Left lung (tissue), 10 donors: ENCODE data around the gene ZNF487. TPM values are rescaled to one million over a fixed set of nuclear protein-coding genes. Genes with fewer than 3 reads are reported as not detected.
A peak's percentile ranks its signal among the peaks of the same experiment; 100 is the strongest.

Experiments used
- ATAC-seq: fragments of 200-7000 bp; cut with Tn5 transposase; one replicate; pipeline ENCODE4 v1.9.1; 2020; ENCODE audit warnings: moderate library complexity
- DNase-seq, 4 donors: peaks; one replicate each; pipeline ENCODE4 v3.0.0-alpha.2; 2013 to 2020
- H3K27ac ChIP-seq, 2 donors: fragments of 200-600 bp; sonication (generic) in 1 of 2; one replicate each; pipeline versions ENCODE4 v1.5.0 to v1.8.0; 2020 to 2021
- H3K27me3 ChIP-seq, 2 donors: fragments of 200-600 bp; sonication (generic) in 1 of 2; one replicate each; pipeline versions ENCODE4 v1.5.0 to v1.8.0; 2020 to 2021
- H3K36me3 ChIP-seq, 2 donors: fragments of 200-600 bp; sonication (generic) in 1 of 2; one replicate each; pipeline versions ENCODE4 v1.5.0 to v1.8.0; 2020 to 2021
- H3K4me1 ChIP-seq, 2 donors: fragments of 200-600 bp; one replicate each; pipeline ENCODE4 v1.8.0; 2021
- H3K4me3 ChIP-seq, 2 donors: fragments of 200-600 bp; sonication (generic) in 1 of 2; one replicate each; pipeline versions ENCODE4 v1.5.0 to v1.8.0; 2020 to 2021; ENCODE audit warnings: mild to moderate bottlenecking in 1 of 2
- H3K9me3 ChIP-seq, 2 donors: fragments of 200-600 bp; sonication (generic) in 1 of 2; one replicate each; pipeline versions ENCODE4 v1.5.0 to v1.8.0; 2020 to 2021
- intact Hi-C, 2 donors: fragments of 100-400 bp; cut with DNase I; formaldehyde crosslinking; loops; one replicate each; pipeline versions ENCODE4 v1.11.2 to v1.14.2; 2022
- polyA plus RNA-seq, 6 donors: library from polyadenylated mRNA; unstranded; fragments of 120-200 nt; gene quantifications; one replicate each; pipeline ENCODE4 v1.2.1, GENCODE V29; 2013; ENCODE audit not compliant: insufficient read length in 6 of 6
- total RNA-seq, 2 donors: library from RNA; stranded (reverse); fragmentation: NEBNext Ultra II Directional; extraction: Animal tissue kit (Norgen Biotek cat#: 25700); gene quantifications; one replicate each; pipeline ENCODE4 v1.2.1, GENCODE V29; 2021
- TF ChIP-seq, protein P1 (sequence below), 2 donors: fragments of 200-600 bp; sonication (generic) in 1 of 2; IDR thresholded peaks; one replicate each; pipeline versions ENCODE4 v1.5.0 to v1.8.0; 2021; ENCODE audit warnings: antibody characterized with exemption in 2 of 2
- donor health status: DM: no; HTN: yes; CAD: no.
- donor health status: DM: no; HTN: no; CAD: no.

ZNF487 gene
- total and polyA plus RNA-seq, 8 donors, result 4.4 to 11.3 (median 9.4) TPM

DNA sequence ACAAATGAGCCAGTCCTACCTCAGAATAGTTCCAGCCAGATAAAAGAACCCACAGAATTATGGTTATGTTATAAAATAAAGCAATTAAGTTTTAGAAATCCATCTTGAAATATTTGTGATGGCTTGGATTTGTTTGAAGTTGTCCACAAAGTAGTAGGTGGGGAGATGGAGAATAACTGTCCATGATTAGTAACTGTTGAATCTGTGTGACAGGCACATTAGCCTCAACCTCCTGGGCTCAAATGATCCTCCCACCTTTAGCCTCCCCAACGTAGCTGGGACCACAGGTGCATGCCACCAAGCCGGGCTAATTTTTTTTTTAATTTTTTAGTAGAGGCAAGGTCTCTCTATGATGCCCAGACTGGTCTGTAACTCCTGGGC, 38.0 kb upstream of the ZNF487 start:
- peaks cover 35 to 91% of the 10 kb centered on the region in 2 donors for H3K4me1 ChIP-seq

DNA sequence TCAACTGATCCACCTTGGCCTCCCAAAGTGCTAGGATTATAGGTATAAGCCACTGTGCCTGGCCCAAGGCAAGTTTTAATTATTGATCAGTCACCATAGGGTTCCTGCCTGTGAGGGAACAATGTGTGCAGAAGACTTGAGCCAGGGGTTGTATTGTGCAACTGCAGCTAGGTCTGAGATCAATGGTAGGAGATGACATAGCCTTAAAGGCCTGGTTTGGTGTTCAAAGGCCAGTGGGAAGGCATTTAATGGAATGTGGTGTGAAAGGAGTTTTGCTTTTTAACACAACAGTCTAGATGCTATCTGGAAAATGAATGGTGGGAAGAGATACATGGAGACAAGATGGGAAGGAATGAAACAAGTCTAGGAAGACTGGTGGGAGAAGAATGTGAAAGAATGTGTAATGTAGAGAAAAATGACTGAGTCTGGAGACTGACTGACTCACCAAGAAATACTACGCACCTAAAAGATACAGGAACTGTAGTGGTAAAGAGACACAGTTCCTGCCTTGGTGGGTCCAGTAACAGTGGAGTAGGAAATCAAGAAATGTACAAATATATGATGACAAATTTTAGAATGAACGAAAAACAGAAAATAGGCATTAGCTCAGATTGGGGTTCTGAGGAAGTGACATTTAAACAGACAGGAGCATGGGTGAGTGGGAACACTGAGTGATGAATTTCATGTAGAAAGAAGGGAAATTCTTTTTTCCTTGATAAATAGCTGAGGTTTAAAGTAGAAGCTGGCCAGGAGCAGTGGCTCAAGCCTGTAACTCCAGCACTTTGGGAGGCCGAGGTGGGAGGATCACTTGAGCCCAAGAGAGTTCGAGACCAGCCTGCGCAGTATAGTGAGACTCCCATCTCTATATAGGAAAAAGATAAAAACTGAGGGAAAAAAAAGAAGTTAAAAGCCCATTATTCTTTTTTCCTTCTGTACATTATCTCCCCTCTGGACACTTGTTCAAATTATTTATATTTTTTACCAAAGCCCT, 37.3 kb upstream of the ZNF487 start:
- DNase-seq (no peak), ATAC-seq (no peak)
- H3K4me3 ChIP-seq, result no peak overlapping the region
- peaks cover 39 to 91% of the 10 kb centered on the region in 2 donors for H3K4me1 ChIP-seq
- intact Hi-C loops, result loop anchor here in 1 of 2 donors (5.0 kb wide), 1 partner anchor 38 kb away; the partner anchor contains the start of gene ZNF487
- TF ChIP-seq, protein P1, sequence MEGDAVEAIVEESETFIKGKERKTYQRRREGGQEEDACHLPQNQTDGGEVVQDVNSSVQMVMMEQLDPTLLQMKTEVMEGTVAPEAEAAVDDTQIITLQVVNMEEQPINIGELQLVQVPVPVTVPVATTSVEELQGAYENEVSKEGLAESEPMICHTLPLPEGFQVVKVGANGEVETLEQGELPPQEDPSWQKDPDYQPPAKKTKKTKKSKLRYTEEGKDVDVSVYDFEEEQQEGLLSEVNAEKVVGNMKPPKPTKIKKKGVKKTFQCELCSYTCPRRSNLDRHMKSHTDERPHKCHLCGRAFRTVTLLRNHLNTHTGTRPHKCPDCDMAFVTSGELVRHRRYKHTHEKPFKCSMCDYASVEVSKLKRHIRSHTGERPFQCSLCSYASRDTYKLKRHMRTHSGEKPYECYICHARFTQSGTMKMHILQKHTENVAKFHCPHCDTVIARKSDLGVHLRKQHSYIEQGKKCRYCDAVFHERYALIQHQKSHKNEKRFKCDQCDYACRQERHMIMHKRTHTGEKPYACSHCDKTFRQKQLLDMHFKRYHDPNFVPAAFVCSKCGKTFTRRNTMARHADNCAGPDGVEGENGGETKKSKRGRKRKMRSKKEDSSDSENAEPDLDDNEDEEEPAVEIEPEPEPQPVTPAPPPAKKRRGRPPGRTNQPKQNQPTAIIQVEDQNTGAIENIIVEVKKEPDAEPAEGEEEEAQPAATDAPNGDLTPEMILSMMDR (IDR thresholded peaks at IDR 0.05), result no peak
- H3K27me3 ChIP-seq, result no peaks in the 10 kb centered on the region
- H3K36me3 ChIP-seq, result peaks cover 0 to 20% of the 10 kb centered on the region in 2 donors
- no peaks in the 10 kb centered on the region for H3K9me3 ChIP-seq
- H3K27ac ChIP-seq, result peak overlapping the region in 1 of 2 donors; percentile 14

More for the DNA sequence above, 38.0 kb upstream of the ZNF487 start:
- Histone ChIP-seq H3K4me3 (no peak overlapping the region), H3K27me3 (no peaks in the 10 kb centered on the region), H3K9me3 (no peaks in the 10 kb centered on the region), H3K27ac (peak overlapping the region in 1 of 2 donors; percentile 98), H3K36me3 (peaks cover 0 to 27% of the 10 kb centered on the region in 2 donors)
- intact Hi-C loops, result loop anchor here in 1 of 2 donors (5.0 kb wide), 1 partner anchor 38 kb away; the partner anchor contains the start of gene ZNF487
- TF ChIP-seq, protein P1 (IDR thresholded peaks at IDR 0.05), result no peak
- ATAC-seq (no peak), DNase-seq (no peak)

DNA sequence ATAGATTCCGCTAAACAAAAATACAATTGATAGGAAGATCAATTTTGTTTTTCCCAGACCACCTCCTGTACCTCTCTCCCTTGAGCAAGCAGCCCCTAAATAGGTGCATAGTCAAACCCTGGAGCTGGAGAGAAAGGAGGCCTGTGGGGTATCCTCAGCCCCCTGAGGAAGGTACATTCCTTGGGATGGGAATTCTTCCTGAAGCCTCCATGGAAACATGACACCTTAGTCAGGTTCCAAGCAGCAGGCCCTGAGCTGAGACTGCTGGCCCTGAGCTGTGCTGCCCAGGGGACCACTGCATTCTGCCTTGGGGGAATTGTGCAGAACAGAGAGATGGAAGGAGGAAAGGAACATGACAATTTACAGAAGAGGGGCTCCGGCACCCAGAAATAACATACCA, 35.3 kb upstream of the ZNF487 start:
- no peaks in the 10 kb centered on the region for H3K27me3 ChIP-seq
- ATAC-seq (no peak), DNase-seq (no peak)
- peaks cover 0 to 18% of the 10 kb centered on the region in 2 donors for H3K36me3 ChIP-seq
- TF ChIP-seq, protein P1 (IDR thresholded peaks at IDR 0.05), result no peak
- intact Hi-C loops, result no loop called here
- H3K4me3 ChIP-seq, result no peak overlapping the region
- no peak overlapping the region for H3K27ac ChIP-seq
- H3K9me3 ChIP-seq, result no peaks in the 10 kb centered on the region
- H3K4me1 ChIP-seq, result peaks cover 41 to 93% of the 10 kb centered on the region in 2 donors

DNA sequence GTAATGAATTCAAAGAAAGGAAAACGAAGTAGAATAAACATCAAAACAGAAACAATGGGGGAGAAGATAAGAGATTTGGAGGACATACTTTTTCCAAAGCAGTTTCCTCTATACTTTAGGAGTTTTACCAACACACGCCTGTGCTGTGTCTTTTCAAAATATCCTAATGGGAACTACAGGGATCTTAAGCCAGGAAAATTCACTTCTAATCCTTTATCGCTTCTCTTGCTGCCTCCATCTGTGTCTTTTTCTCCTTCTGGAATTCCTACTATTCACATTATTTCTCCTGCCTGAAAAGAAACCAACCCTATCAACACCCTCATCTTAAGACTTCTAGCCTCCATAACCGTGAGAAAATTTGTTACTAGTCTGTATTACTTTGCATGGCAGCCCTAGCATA, 34.7 kb upstream of the ZNF487 start:
- TF ChIP-seq, protein P1 (IDR thresholded peaks at IDR 0.05), result no peak
- H3K4me3 ChIP-seq, result no peak overlapping the region
- intact Hi-C loops, result no loop called here
- H3K27ac ChIP-seq, result no peak overlapping the region
- ATAC-seq (no peak), DNase-seq (no peak)
- H3K27me3 ChIP-seq, result no peaks in the 10 kb centered on the region
- peaks cover 41 to 93% of the 10 kb centered on the region in 2 donors for H3K4me1 ChIP-seq
- H3K9me3 ChIP-seq, result no peaks in the 10 kb centered on the region
- peaks cover 0 to 18% of the 10 kb centered on the region in 2 donors for H3K36me3 ChIP-seq

DNA sequence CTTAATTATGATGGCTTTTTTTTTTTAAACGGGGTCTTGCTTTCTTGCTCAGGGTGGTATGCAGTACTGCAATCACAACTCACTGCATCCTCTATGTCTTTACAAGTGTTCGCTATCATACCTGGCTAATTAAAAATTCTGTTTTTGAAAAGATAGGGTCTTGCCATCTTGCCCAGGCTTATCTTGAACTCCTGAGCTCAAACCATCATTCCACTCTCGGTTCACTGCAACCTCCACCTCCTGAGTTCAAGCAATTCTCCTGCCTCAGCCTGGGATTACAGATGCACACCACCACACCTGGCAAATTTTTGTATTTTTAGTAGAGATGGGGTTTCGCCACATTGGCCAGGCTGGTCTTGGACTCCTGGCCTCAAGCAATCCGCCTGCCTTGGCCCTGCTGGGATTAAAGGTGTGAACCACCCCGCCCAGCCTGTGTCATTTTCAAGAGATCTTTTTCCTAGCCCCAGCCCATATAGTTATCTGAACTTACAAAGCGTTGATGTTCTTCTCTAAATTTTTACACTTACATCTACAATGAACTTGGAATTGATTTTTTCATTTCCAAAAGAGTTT, 33.9 kb upstream of the ZNF487 start:
- intact Hi-C loops, result no loop called here
- no peak for DNase-seq
- Histone ChIP-seq H3K4me1 (peaks cover 40 to 86% of the 10 kb centered on the region in 2 donors), H3K4me3 (no peak overlapping the region), H3K27ac (no peak overlapping the region), H3K27me3 (no peaks in the 10 kb centered on the region), H3K36me3 (peaks cover 0 to 18% of the 10 kb centered on the region in 2 donors), H3K9me3 (no peaks in the 10 kb centered on the region)
- ATAC-seq, result no peak
- TF ChIP-seq, protein P1 (IDR thresholded peaks at IDR 0.05), result no peak
